Measurements from ENCODE around the gene VPS37D.

DNA sequence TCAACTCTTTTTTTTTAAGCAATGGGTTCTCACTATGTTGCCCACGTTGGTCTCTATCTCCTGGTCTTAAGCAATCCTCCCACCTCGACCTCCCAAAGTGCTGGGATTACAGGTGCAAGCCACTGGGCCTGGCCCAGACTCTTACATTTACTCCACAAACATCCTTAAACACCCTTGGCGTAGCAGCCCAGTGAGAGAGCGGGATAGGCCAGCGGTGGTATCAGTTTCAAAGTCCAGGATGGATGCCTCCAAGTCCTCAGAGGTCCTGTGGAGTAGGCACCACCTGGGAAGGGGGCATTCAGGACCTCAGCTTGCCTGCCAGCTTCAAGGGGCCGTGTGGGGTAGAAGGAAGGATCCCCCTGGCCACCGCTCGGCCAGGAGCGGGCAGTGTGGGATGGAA is 18.1 kb upstream of the VPS37D start:
- TF ChIP-seq CTCF (IDR thresholded peaks at IDR 0.05) (no peak), POLR2A (IDR thresholded peaks at IDR 0.05) (no peak)
